Activated naive CD8-positive, alpha-beta T cell treated with anti-CD3 and anti-CD28 coated beads, Interleukin-2, amount 50 U/mL, for 24 hours (primary cell): ENCODE data around the gene SSUH2.

Source experiments
- ATAC-seq: fragments of 150-1000 bp; cut with Tn5 transposase; one replicate; pipeline ENCODE4 v1.10.0; 2021
- DNase-seq: peaks from one replicate; pipeline ENCODE4 v3.0.0; 2021
- H3K27ac Mint-ChIP-seq: one replicate; pipeline ENCODE4 v1.8.0; 2021; ENCODE audit warnings: mild to moderate bottlenecking, mixed read lengths
- H3K27me3 Mint-ChIP-seq: one replicate; pipeline ENCODE4 v1.8.0; 2021; ENCODE audit warnings: mixed read lengths
- H3K36me3 Mint-ChIP-seq: one replicate; pipeline ENCODE4 v1.8.0; 2021; ENCODE audit warnings: low read depth, mixed read lengths
- H3K4me1 Mint-ChIP-seq: one replicate; pipeline ENCODE4 v1.8.0; 2021; ENCODE audit warnings: mixed read lengths
- H3K4me3 Mint-ChIP-seq: one replicate; pipeline ENCODE4 v1.8.0; 2021; ENCODE audit warnings: mild to moderate bottlenecking, moderate library complexity, mixed read lengths
- H3K9me3 Mint-ChIP-seq: one replicate; pipeline ENCODE4 v1.8.0; 2021; ENCODE audit warnings: mixed read lengths

The SSUH2 gene

DNA sequence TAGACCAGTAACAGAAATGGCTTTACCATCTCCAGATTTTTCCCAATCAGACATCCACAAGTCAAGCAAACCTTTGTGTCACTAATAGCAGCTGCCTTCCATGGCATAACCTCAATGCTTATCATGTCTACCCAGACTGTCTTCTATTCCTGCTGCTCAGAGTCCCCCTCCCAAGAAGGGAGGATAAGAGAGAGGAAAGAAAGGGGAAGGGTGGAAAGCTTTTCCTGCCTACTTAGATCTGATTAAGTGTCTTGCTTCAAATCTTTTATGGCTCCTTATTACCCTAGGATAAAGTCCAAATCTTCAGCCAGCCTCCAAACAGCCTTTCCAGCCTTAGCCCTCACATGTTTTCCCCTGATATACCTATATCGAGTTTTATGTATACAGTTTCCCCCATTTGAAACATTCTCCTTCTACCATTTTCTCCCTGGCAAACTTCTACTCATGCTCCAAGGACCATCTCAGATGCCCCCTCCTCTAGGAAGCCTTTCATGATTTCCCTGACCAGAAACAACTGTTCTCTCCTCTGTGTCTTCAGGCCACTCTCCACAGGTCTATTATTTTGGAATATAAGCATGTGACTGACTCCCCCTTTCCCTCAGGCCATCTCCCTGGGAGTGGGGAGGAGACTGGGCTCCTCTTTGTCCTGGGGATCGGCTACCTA is 7.9 kb upstream of the SSUH2 start:
- no peak for ATAC-seq
- no peak for DNase-seq
- Mint-ChIP-seq H3K4me1 (peaks cover 2% of the 10 kb centered on the region), H3K9me3 (peaks cover 5% of the 10 kb centered on the region), H3K4me3 (no peak overlapping the region), H3K27me3 (peaks cover 19% of the 10 kb centered on the region), H3K27ac (no peak overlapping the region), H3K36me3 (no peaks in the 10 kb centered on the region)

DNA sequence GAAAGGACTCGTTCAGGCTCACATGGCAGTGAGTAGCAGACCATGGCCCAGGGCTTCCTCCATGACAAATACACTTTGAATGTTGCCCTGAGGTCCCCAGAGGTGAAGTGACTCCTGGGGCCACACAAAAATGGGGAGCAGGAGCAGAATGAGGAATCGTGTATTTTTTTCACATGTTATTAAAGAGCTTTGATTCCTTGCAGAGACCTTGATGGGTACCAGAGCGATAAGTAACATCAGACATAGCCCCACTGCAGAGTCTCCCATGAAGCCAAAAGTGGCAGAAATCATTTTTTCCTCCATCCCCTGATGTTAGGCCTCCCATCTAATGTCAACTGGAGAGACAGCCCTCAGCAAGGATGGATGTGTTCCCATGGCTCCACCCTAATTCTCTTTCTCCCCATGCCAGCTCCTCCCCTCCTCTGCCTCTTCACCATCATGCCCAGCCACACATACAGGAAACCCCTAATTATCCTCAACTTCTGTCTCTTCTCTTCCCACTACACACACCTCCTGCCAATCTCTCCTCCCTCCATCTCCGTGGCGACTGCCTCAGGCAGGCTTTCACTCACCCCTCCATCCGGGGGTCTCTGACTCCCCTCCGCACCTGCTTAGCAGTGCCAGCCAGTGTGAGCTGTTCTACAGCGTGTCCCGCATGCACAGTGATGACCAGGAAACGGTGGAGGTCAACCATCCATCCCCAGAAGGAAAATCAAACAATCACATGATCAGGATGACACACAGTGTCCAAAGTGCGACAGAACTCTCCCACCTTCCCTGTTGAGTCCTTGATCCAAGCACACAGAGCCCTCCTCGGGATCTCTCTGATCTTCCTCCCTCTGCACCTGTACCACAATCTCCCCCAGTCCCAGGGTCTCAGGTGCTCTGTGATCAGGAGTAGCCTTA is 7.1 kb upstream of the SSUH2 start:
- Mint-ChIP-seq H3K36me3 (no peaks in the 10 kb centered on the region), H3K9me3 (peaks cover 5% of the 10 kb centered on the region), H3K27ac (no peak overlapping the region), H3K4me1 (no peaks in the 10 kb centered on the region), H3K4me3 (no peak overlapping the region), H3K27me3 (peaks cover 17% of the 10 kb centered on the region)
- DNase-seq (no peak), ATAC-seq (no peak)

- ATAC-seq, result no peak
- H3K27ac Mint-ChIP-seq, result no peak overlapping the region
- H3K27me3 Mint-ChIP-seq, result peaks cover 16% of the 10 kb centered on the region
- H3K4me3 Mint-ChIP-seq, result no peak overlapping the region
- no peak for DNase-seq
- H3K9me3 Mint-ChIP-seq, result peaks cover 5% of the 10 kb centered on the region
- no peaks in the 10 kb centered on the region for H3K36me3 Mint-ChIP-seq
- no peaks in the 10 kb centered on the region for H3K4me1 Mint-ChIP-seq
Measured at GRCh38 chr3:8650583-8651416, 6.2 kb upstream of the SSUH2 start.

DNA sequence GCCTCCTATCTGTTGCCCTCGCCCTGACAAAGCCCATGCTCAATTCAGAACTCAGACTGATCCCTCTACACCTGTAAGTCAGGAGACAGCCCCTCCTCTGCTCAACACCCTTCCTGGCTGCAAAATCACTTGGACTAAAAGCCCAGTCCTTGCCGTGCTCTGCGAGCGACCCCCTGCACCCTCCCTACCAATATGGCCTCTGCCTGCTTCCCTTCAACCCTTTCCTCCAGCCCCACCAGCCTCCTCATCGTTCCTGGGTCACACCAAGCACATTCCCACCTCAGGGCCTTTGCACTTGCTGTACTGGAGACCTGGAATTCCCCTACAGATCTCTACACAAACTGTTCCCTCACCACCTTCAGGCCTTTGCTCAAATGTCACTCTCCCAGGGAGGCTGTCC is 5.2 kb upstream of the SSUH2 start:
- ATAC-seq (no peak), DNase-seq (no peak)
- H3K36me3 Mint-ChIP-seq, result no peaks in the 10 kb centered on the region
- H3K4me1 Mint-ChIP-seq, result no peaks in the 10 kb centered on the region
- peaks cover 16% of the 10 kb centered on the region for H3K27me3 Mint-ChIP-seq
- H3K9me3 Mint-ChIP-seq, result peaks cover 5% of the 10 kb centered on the region
- no peak overlapping the region for H3K27ac Mint-ChIP-seq
- H3K4me3 Mint-ChIP-seq, result no peak overlapping the region

GRCh38 chr3:8648909-8649741 is 4.5 kb upstream of the SSUH2 start:
- Mint-ChIP-seq H3K27me3 (peaks cover 14% of the 10 kb centered on the region), H3K36me3 (no peaks in the 10 kb centered on the region), H3K9me3 (peaks cover 2% of the 10 kb centered on the region), H3K27ac (no peak overlapping the region), H3K4me3 (no peak overlapping the region), H3K4me1 (no peaks in the 10 kb centered on the region)
- DNase-seq, result no peak
- ATAC-seq, result no peak

DNA sequence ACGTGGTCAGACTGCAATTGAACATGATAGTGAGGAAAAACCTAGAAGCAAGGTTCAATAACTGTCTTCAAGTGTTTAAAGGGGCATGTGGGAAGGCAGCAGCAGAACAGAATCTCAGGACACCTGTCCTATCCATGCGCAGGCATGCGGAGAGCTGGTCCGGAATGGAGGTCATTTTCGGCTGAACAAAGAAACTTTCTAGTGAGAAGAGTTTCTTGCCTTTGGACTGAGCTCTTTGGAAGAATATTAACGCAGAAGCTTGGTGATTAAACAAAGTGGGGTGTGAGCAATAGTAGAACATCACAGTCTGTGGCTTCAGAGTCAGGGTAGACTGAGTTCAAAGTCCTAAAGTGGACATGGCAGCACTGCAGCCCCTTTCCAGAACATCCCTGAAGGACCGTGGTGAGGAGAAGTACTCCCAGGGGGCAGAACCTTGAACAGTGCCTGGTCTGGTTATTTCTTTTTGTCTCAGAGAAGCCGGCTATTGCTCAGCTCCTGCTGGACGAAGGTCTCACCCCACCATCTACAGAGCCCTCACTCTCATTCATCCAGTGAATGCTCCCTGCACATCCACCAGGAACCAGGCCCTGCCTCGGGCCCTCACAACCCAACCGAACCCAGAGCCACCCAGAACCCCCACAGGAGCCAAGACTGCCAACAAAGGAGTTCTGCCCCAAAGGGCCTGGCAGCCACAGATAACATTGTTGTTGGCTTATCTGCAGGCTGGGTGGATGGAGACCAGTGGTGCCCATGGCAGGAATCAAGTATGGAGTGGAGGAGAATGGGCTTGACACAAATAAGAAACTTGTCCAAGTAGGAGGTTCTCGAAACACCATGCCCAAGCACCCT is 2.8 kb upstream of the SSUH2 start:
- Mint-ChIP-seq H3K9me3 (no peaks in the 10 kb centered on the region), H3K4me1 (no peaks in the 10 kb centered on the region), H3K36me3 (no peaks in the 10 kb centered on the region), H3K27ac (no peak overlapping the region), H3K27me3 (peaks cover 10% of the 10 kb centered on the region), H3K4me3 (no peak overlapping the region)
- DNase-seq (no peak), ATAC-seq (no peak)

DNA sequence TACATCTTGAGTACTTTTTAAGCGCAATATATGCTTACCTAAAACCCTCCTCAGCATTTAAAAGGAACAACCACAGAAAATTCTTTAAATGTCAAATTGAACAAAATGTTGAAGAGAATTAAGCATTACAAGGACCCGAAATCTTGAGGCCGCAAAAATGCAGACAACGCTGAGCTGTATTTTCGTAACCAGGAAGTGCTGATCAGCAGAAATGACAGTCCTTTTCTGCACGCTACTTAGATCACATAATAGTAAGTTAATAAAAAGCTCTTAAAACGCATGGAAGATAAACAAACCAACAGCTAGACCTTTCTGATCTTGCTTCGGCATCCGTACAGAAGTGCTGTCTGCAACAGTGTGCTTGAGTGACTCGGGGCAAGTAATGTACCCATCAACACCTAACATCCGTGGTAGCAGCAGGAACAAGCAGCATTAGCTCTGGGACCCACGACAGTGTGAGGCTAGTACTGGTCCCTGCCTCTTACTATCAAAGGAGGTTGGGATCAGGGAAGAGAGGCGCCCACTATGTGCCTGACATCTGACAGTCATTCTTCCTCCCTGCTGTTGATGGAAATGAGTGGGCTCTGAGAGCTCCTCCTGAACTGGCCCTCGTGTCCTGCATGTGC is 1.8 kb upstream of the SSUH2 start:
- DNase-seq (no peak), ATAC-seq (no peak)
- Mint-ChIP-seq H3K4me3 (no peak overlapping the region), H3K4me1 (no peaks in the 10 kb centered on the region), H3K27me3 (peaks cover 4% of the 10 kb centered on the region), H3K9me3 (no peaks in the 10 kb centered on the region), H3K36me3 (no peaks in the 10 kb centered on the region), H3K27ac (no peak overlapping the region)

DNA sequence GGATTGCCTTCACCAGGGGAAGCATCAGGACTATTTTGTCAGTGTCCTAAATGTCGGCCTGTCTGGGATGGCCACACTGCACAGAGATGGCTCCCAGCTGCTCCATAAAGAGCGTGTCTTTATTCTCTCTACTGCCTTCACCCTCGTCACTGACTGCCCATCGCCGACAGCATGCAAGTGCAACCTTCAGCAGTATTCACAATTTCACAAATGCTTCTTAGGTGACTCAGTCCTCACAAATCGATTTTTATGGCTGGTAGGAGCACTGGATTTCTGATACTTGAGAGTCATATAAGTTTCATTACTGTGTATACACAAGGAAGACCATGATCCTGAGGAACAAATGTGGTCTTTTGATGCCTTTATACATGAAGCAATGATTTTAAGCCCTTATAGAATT is 1.1 kb upstream of the SSUH2 start:
- DNase-seq (no peak), ATAC-seq (no peak)
- H3K27ac Mint-ChIP-seq, result no peak overlapping the region
- H3K4me3 Mint-ChIP-seq, result no peak overlapping the region
- H3K4me1 Mint-ChIP-seq, result no peaks in the 10 kb centered on the region
- H3K27me3 Mint-ChIP-seq, result peaks cover 4% of the 10 kb centered on the region
- H3K36me3 Mint-ChIP-seq, result no peaks in the 10 kb centered on the region
- H3K9me3 Mint-ChIP-seq, result no peaks in the 10 kb centered on the region

DNA sequence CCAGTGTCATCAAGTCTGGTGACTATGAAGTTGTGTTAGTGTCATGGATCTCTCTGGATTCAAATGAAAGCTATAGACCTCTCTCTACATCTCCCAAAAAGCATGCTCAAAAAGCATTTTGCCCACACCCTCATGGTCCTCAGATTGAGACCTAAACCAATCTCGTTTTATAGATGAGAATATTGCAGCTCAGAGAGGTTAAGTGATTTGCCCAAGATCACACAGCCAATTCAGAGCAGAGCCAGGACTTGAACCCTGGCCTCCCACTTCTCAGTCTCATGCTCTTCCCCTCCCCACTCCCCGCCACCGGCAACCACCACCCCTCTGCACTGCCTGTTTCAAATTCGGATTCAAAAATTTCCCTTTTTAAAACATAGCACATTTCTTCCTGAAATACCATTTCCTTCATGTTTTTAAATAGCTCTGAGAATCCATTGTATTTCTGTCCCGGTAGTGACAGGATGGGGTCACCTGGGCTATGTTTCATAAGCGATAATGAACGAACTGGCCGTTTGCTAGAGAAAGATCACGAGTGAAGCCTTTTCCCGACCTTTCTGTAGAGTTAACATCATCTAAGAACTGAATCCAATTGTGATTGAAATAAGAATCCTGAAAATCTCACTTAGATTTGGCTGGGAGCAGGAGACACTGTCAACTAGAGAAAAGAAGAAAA is 769 bp downstream of the SSUH2 start:
- ATAC-seq (no peak), DNase-seq (no peak)
- H3K4me3 Mint-ChIP-seq, result no peak overlapping the region
- H3K4me1 Mint-ChIP-seq, result no peaks in the 10 kb centered on the region
- H3K27me3 Mint-ChIP-seq, result no peaks in the 10 kb centered on the region
- H3K9me3 Mint-ChIP-seq, result no peaks in the 10 kb centered on the region
- no peak overlapping the region for H3K27ac Mint-ChIP-seq
- no peaks in the 10 kb centered on the region for H3K36me3 Mint-ChIP-seq

DNA sequence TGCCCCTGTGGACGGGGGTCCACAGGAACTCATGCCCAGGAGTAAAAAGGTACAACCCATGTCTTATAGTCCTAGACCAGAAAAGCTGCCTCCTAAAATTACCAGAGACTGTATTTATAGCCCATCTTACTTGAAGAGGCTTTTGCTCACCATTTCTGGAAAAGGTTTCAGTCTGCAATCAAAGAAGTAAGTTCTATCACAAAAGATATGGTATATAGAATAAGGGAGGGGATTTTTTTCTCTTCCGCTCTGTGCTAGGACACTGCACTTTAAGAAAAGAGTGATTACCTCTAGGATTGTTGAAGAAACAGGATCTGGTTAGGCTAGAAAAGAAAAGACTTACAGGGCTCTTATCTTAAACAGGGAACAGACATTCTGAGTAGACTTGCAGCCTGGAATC is 2.6 kb downstream of the SSUH2 start:
- no peak for ATAC-seq
- Mint-ChIP-seq H3K36me3 (no peaks in the 10 kb centered on the region), H3K27me3 (no peaks in the 10 kb centered on the region), H3K4me3 (no peak overlapping the region), H3K9me3 (no peaks in the 10 kb centered on the region), H3K4me1 (no peaks in the 10 kb centered on the region), H3K27ac (no peak overlapping the region)
- DNase-seq, result no peak

GRCh38 chr3:8641472-8641871 is 3.1 kb downstream of the SSUH2 start:
- Mint-ChIP-seq H3K4me3 (no peak overlapping the region), H3K9me3 (peaks cover 3% of the 10 kb centered on the region), H3K4me1 (no peaks in the 10 kb centered on the region), H3K27me3 (no peaks in the 10 kb centered on the region), H3K27ac (no peak overlapping the region), H3K36me3 (no peaks in the 10 kb centered on the region)
- no peak for DNase-seq
- no peak for ATAC-seq

GRCh38 chr3:8640223-8640622 is 4.4 kb downstream of the SSUH2 start:
- H3K36me3 Mint-ChIP-seq, result no peaks in the 10 kb centered on the region
- DNase-seq, result no peak
- H3K4me3 Mint-ChIP-seq, result no peak overlapping the region
- no peaks in the 10 kb centered on the region for H3K27me3 Mint-ChIP-seq
- no peak overlapping the region for H3K27ac Mint-ChIP-seq
- H3K9me3 Mint-ChIP-seq, result peaks cover 4% of the 10 kb centered on the region
- no peaks in the 10 kb centered on the region for H3K4me1 Mint-ChIP-seq
- ATAC-seq, result no peak

DNA sequence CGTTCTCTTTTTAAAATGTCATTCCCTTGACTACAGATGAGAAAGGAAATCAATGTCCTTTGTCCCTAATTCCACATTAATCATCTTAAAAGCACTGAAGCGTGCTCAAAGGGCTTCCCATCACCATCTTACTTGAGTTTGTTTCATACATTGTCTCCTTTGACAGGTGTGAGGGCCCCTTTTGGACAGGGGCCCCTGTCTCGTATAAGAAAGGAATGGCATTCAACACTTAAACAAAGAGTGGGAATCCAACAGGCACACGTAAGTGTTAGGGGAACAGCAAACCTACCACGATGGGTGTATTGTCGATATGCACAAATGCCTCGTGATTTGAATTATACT is 5.0 kb downstream of the SSUH2 start:
- Mint-ChIP-seq H3K9me3 (peaks cover 4% of the 10 kb centered on the region), H3K27ac (no peak overlapping the region), H3K36me3 (no peaks in the 10 kb centered on the region), H3K27me3 (no peaks in the 10 kb centered on the region), H3K4me3 (no peak overlapping the region), H3K4me1 (no peaks in the 10 kb centered on the region)
- DNase-seq, result no peak
- ATAC-seq, result no peak
